ACC112 (cell line): ENCODE data around the gene CASKIN2.

ENCODE experiments used
- H2AFZ ChIP-seq: fragments of 200-600 bp; sonication (generic); one replicate; pipeline ENCODE4 v1.6.0; 2017; ENCODE audit warnings: antibody characterized with exemption, low read length; ENCODE audit not compliant: unreplicated experiment
- H3K27ac ChIP-seq: fragments of 200-600 bp; sonication (generic); 2 replicates; pipeline ENCODE4 v1.5.1; 2014; ENCODE audit warnings: low read depth, mild to moderate bottlenecking, antibody characterized with exemption, low read length, moderate library complexity
- H3K27me3 ChIP-seq: fragments of 200-600 bp; sonication (generic); 2 replicates; pipeline ENCODE4 v1.6.1; 2014; ENCODE audit warnings: mild to moderate bottlenecking, antibody characterized with exemption, low read length, moderate library complexity, mixed read lengths; ENCODE audit not compliant: insufficient read depth
- H3K36me3 ChIP-seq: fragments of 200-600 bp; sonication (generic); 2 replicates; pipeline ENCODE4 v1.6.1; 2016; ENCODE audit warnings: mild to moderate bottlenecking, antibody characterized with exemption, low read length, moderate library complexity, mixed read lengths; ENCODE audit not compliant: insufficient read depth
- H3K4me1 ChIP-seq: fragments of 200-600 bp; sonication (generic); one replicate; pipeline ENCODE4 v1.6.1; 2016; ENCODE audit warnings: low read length, mixed read lengths; ENCODE audit not compliant: insufficient read depth, unreplicated experiment, control insufficient read depth
- H3K4me3 ChIP-seq: fragments of 200-600 bp; sonication (generic); 2 replicates; pipeline ENCODE4 v1.5.1; 2014; ENCODE audit warnings: mild to moderate bottlenecking, low read depth, low read length
- H3K79me2 ChIP-seq: fragments of 200-600 bp; sonication (generic); one replicate; pipeline ENCODE4 v1.6.0; 2016; ENCODE audit warnings: low read length; ENCODE audit not compliant: control insufficient read depth, unreplicated experiment, insufficient read depth

Gene CASKIN2

DNA sequence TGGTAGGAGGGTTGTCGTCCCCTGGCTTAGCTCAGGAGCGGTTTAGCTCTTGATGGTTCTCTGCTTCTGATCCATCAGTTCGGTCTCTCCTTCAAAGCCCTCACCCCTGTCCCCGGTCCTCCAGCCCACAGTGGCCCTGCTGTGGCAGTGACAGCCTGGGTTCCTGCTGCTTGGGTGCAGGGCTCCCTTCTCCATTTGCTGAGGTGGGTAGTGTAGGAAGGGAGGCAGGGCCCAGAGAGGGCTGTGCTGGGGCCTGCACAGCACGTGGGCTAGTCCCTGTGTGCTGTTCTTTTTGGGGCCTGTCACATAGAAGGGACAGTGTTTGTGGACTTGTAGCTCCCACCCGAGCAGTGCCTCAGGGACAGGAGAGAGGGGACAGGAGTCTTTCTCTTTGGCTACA, 40.6 kb downstream of the CASKIN2 start:
- no peaks in the 10 kb centered on the region for H3K4me1 ChIP-seq
- no peaks in the 10 kb centered on the region for H3K79me2 ChIP-seq
- H3K27me3 ChIP-seq, result no peaks in the 10 kb centered on the region
- no peaks in the 10 kb centered on the region for H3K36me3 ChIP-seq
- no peak overlapping the region for H3K27ac ChIP-seq
- H3K4me3 ChIP-seq, result no peak overlapping the region
- no peak overlapping the region for H2AFZ ChIP-seq

DNA sequence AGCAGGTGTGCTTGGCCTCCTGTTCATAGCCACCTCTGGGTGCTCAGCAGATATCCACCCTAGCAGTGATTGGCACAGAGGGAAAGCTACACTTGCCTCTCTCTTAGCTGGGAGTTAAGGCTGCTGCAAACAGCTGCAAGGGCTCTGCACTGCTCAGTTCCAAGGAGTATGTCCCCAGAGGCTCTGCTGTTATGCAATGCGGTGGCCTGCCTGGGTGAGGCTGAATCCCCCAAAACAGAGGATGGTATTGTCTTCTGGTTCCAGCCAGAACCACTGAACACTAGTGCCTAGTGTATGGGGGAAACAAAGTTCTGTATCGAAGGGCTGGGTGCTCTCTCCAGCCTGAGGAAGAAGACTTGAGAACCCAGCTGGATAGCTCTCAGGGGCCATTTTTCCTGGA, 42.1 kb downstream of the CASKIN2 start:
- Histone ChIP-seq H3K79me2 (peaks cover under 1% of the 10 kb centered on the region), H2AFZ (no peak overlapping the region), H3K4me1 (no peaks in the 10 kb centered on the region), H3K27me3 (no peaks in the 10 kb centered on the region), H3K27ac (no peak overlapping the region), H3K36me3 (no peaks in the 10 kb centered on the region), H3K4me3 (no peak overlapping the region)

DNA sequence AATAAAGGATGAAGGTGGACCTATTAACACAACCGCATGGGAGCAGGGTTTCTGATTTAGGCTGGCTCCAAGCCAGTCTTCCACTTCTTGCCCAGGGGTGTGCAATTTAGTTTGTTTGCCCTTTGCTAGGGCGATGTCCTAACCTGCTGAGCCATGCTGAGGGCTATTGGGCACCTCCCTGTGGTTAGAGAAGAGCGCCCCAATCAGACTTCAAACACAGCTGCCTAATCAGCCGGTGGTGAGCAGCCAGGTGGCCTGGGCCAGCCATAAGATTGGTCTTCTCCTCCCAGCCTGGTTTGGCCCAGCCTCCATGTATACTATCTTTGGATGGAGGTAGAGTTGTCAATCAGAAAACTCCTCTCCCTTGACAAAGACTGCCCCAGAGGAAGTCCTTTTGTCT, 43.2 kb downstream of the CASKIN2 start:
- H3K79me2 ChIP-seq, result peaks cover 3% of the 10 kb centered on the region
- no peak overlapping the region for H2AFZ ChIP-seq
- H3K36me3 ChIP-seq, result no peaks in the 10 kb centered on the region
- no peaks in the 10 kb centered on the region for H3K4me1 ChIP-seq
- no peak overlapping the region for H3K27ac ChIP-seq
- no peak overlapping the region for H3K4me3 ChIP-seq
- H3K27me3 ChIP-seq, result no peaks in the 10 kb centered on the region

DNA sequence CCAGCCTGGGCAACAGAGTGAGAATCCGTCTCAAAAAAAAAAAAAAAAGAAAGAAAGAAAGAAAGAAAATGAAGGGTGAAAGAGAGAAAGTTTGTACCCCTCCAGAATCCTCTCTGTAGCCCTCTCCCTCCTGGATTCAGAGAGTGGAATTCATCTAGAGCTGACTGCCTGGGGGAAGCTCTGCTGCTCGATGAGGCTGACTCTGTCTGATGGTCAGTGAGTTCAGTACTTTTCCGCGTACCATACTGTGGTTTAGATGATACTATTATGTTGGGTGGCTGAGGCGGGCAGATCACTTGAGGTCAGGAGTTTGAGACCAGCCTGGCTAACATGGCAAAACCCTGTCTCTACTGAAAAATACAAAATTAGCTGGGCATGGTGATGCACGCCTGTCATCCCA, 44.1 kb downstream of the CASKIN2 start:
- H2AFZ ChIP-seq, result no peak overlapping the region
- no peaks in the 10 kb centered on the region for H3K27me3 ChIP-seq
- peaks cover 3% of the 10 kb centered on the region for H3K79me2 ChIP-seq
- H3K27ac ChIP-seq, result no peak overlapping the region
- H3K4me1 ChIP-seq, result no peaks in the 10 kb centered on the region
- no peaks in the 10 kb centered on the region for H3K36me3 ChIP-seq
- no peak overlapping the region for H3K4me3 ChIP-seq

DNA sequence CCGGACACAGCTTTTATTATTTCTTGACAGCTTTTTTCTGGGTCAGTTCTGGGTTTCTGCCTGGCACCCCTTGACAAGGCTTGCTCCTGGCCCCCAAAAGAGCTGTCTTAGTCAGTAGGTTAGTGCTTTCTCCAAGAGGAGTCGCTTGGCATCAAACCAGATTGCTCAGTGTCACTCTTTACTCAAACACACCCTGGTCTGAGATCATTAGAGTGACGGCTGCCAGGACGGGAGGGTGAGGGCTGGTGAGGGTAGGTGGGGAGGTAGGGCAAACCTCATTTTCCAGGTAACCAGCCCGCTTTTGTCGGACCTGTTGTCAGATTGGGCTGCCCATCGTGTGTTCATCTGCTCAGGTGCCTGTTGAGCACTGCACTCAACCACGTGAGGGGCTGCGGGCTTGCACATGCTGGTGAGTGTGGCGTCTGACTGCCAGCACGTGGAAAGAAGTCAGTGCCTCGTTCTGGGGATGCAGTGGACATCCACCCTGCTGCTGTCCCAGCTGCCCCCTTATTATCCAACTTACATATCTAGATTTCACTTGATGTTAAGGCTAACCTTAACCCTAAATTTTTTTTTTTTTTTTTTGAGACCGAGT, 46.5 kb downstream of the CASKIN2 start:
- H3K4me1 ChIP-seq, result no peaks in the 10 kb centered on the region
- no peak overlapping the region for H2AFZ ChIP-seq
- H3K27ac ChIP-seq, result no peak overlapping the region
- no peak overlapping the region for H3K4me3 ChIP-seq
- H3K36me3 ChIP-seq, result no peaks in the 10 kb centered on the region
- H3K27me3 ChIP-seq, result no peaks in the 10 kb centered on the region
- peaks cover 3% of the 10 kb centered on the region for H3K79me2 ChIP-seq

DNA sequence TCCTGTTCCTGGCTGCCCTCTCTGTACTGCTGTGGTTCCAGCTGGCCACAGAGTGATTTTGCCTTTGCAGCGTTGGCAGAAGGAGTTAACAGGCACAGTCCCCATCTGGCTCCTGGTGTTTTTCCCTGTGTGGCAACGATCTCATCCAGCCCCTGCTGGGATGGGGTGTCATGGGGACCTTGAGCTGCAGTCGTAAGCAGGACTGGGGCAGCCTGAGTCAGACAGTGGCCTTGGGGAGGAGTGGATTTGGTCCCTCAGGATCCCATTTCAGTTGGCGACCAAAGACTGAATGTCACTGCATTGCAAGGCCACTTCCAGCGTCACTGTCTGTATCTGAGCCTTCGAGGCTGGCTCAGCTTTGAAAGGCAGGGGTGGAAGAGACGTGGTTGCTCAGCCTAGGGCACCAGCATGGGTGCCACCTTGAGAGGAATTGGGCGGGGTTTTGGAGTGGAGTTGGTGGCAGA, 47.0 kb downstream of the CASKIN2 start:
- no peaks in the 10 kb centered on the region for H3K27me3 ChIP-seq
- no peak overlapping the region for H3K4me3 ChIP-seq
- H3K79me2 ChIP-seq, result peaks cover 3% of the 10 kb centered on the region
- no peak overlapping the region for H3K27ac ChIP-seq
- H3K4me1 ChIP-seq, result no peaks in the 10 kb centered on the region
- H3K36me3 ChIP-seq, result no peaks in the 10 kb centered on the region
- no peak overlapping the region for H2AFZ ChIP-seq

DNA sequence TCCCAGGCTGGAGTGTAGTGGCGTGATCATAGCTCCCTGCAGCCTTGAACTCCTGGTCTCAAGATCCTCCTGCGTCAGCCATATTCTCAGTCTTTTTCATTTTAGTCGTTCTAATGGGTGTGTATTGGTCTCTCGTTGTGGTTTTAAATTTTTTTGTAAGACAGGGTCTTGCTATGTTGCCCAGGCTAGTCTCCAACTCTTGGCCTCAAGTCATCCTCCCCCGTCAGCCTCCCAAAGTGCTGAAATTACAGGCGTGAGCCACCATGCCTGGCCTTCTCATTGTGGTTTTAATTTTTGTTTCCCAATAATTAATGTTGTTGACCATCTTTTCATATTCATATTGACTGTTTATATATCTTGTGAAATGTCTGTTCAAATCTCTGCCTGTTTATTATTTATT, 50.3 kb downstream of the CASKIN2 start:
- no peaks in the 10 kb centered on the region for H3K27me3 ChIP-seq
- H3K4me1 ChIP-seq, result no peaks in the 10 kb centered on the region
- no peak overlapping the region for H3K27ac ChIP-seq
- no peak overlapping the region for H2AFZ ChIP-seq
- H3K36me3 ChIP-seq, result no peaks in the 10 kb centered on the region
- peaks cover 3% of the 10 kb centered on the region for H3K79me2 ChIP-seq
- H3K4me3 ChIP-seq, result no peak overlapping the region

DNA sequence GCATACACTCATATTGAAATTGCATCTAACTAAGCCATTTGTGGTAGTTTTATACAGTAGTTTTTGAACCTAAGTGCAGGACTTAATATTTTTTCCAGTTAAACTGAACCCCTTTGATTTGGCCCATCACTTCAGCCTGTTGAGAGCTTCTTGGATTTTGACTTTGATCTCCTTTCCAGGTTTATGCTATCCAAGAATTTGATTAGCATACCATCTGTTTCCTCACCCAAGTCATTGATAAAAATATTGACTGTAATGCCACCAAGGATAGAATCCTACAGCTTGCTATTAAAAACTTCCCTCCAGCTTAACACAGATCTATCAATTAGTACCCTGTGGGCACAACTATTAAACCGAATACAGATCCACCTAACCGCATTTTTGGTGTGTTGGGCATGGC, 51.7 kb downstream of the CASKIN2 start:
- no peak overlapping the region for H3K27ac ChIP-seq

DNA sequence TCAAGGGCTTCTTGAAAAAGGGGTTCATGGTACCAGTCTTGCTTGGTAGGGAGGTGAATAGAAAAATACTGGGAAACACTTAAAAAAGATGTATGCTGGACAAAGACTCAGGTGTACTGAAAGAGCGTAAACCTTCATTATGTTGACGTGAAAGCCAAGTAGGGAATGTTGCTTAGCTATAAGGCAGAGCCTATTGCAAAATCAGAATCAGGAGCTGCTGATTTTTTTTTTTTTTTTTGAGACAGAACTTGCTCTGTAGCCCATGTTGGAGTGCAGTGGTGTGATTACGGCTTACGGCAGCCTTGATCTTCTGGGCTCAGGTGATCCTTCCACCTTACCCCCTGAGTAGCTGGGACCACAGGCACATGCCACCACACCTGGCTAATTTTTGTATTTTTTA, 55.0 kb downstream of the CASKIN2 start:
- H3K36me3 ChIP-seq, result no peaks in the 10 kb centered on the region
- no peak overlapping the region for H2AFZ ChIP-seq
- peaks cover 8% of the 10 kb centered on the region for H3K79me2 ChIP-seq
- peaks cover 8% of the 10 kb centered on the region for H3K4me1 ChIP-seq
- H3K4me3 ChIP-seq, result no peak overlapping the region
- H3K27ac ChIP-seq, result no peak overlapping the region
- no peaks in the 10 kb centered on the region for H3K27me3 ChIP-seq

More for the DNA sequence above, 51.7 kb downstream of the CASKIN2 start:
- H3K27me3 ChIP-seq, result no peaks in the 10 kb centered on the region
- no peaks in the 10 kb centered on the region for H3K4me1 ChIP-seq
- no peak overlapping the region for H2AFZ ChIP-seq
- H3K79me2 ChIP-seq, result peaks cover 3% of the 10 kb centered on the region
- H3K4me3 ChIP-seq, result no peak overlapping the region
- H3K36me3 ChIP-seq, result no peaks in the 10 kb centered on the region

DNA sequence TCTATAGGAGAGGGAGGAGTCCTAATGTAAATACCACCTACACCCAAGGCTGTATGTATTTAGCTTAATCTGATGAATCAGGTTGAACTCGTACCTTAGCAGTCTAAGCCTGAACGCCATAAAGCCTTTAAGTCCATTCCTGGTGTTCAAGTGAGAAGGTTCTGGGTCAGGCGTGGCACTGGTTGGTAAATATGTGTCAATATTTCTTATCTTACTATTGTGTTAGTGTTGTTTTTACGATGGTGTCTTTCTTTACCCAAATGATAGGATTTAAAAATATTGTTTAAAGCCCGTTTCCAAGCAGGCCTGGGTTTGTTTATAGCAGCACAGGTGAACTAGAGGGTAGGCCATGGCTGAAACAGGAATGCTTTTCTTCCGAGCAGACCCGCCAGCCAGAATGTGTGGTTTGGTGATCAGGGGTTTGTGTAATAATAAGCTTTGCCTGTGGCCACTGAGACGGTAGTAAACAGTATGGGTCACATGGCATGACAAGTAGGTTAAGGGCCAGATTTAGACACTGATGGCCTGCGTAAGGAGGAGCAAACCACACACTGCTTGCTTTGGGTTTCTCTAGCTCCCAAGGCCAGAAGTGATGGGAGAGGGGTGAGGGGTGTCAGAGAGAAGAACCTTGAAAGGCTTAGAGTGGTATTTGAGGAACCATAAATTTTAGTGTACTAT, 55.6 kb downstream of the CASKIN2 start:
- H3K27me3 ChIP-seq, result no peaks in the 10 kb centered on the region
- H2AFZ ChIP-seq, result no peak overlapping the region
- no peak overlapping the region for H3K4me3 ChIP-seq
- H3K27ac ChIP-seq, result no peak overlapping the region
- peaks cover 8% of the 10 kb centered on the region for H3K4me1 ChIP-seq
- no peaks in the 10 kb centered on the region for H3K36me3 ChIP-seq
- peaks cover 8% of the 10 kb centered on the region for H3K79me2 ChIP-seq

DNA sequence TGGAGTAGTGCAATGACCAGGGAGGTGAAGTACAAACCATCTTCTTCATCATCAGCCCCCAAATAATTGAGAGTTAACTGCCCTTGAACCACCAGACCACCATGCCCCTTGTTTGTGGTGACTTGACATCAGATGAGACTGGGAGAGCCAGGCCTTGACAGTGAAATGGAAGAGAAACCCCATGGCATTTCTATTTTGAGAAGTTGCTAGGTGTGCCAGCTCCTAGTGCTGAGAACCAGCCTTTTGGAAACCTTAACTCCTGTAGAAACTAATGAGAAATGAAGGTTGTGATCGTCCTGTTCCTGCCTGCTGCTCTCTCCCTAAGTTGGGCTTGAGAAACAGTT, 56.1 kb downstream of the CASKIN2 start:
- H2AFZ ChIP-seq, result no peak overlapping the region
- peaks cover 8% of the 10 kb centered on the region for H3K4me1 ChIP-seq
- H3K27ac ChIP-seq, result no peak overlapping the region
- no peaks in the 10 kb centered on the region for H3K27me3 ChIP-seq
- H3K36me3 ChIP-seq, result no peaks in the 10 kb centered on the region
- H3K79me2 ChIP-seq, result peaks cover 8% of the 10 kb centered on the region
- no peak overlapping the region for H3K4me3 ChIP-seq
